ENCODE data around the gene CRNKL1.
A peak's percentile ranks its signal among the peaks of the same experiment; 100 is the strongest.
"Not testable (repeated sequence)": the region's sequence is repeated elsewhere in the genome, so short reads cannot be mapped to it uniquely, and the experiment has no call there.

The CRNKL1 gene

GRCh38 chr20:20003955-20004322 lies 48.3 kb downstream of the CRNKL1 start:
- DNase-seq, result not testable (repeated sequence)

GRCh38 chr20:20003031-20003954 lies 49.0 kb downstream of the CRNKL1 start:
- no peak for DNase-seq

- DNase-seq, result no peak
Observed at GRCh38 chr20:20002101-20002998, 49.9 kb downstream of the CRNKL1 start.

GRCh38 chr20:20000211-20000968 lies 51.9 kb downstream of the CRNKL1 start:
- DNase-seq, result no peak

- DNase-seq, result no peak
Observed at GRCh38 chr20:19998990-19999705, 53.1 kb downstream of the CRNKL1 start.

- no peak for DNase-seq
Observed at GRCh38 chr20:19996917-19997316, 55.3 kb downstream of the CRNKL1 start.

GRCh38 chr20:19996222-19996621 lies 56.0 kb downstream of the CRNKL1 start:
- no peak for DNase-seq

- peak; percentile 68 for DNase-seq
Observed at GRCh38 chr20:19995220-19995863, 56.9 kb downstream of the CRNKL1 start.

- peak; percentile 62 for DNase-seq
Observed at GRCh38 chr20:19993958-19994669, 58.2 kb downstream of the CRNKL1 start.

- peak; percentile 28 for DNase-seq
Observed at GRCh38 chr20:19992996-19993908, 59.0 kb downstream of the CRNKL1 start.

- DNase-seq, result no peak
Observed at GRCh38 chr20:19991854-19992253, 60.4 kb downstream of the CRNKL1 start.

GRCh38 chr20:19991308-19991707 lies 61.0 kb downstream of the CRNKL1 start:
- DNase-seq, result no peak

GRCh38 chr20:19990850-19991249 lies 61.4 kb downstream of the CRNKL1 start:
- no peak for DNase-seq

GRCh38 chr20:19987046-19987445 lies 65.2 kb downstream of the CRNKL1 start:
- no peak for DNase-seq

- DNase-seq, result no peak
Observed at GRCh38 chr20:19986419-19986818, 65.8 kb downstream of the CRNKL1 start.
